ENCODE data around the gene PYGO2.
"Not testable (repeated sequence)": the region's sequence is repeated elsewhere in the genome, so short reads cannot be mapped to it uniquely, and the experiment has no call there.

Gene PYGO2

DNA sequence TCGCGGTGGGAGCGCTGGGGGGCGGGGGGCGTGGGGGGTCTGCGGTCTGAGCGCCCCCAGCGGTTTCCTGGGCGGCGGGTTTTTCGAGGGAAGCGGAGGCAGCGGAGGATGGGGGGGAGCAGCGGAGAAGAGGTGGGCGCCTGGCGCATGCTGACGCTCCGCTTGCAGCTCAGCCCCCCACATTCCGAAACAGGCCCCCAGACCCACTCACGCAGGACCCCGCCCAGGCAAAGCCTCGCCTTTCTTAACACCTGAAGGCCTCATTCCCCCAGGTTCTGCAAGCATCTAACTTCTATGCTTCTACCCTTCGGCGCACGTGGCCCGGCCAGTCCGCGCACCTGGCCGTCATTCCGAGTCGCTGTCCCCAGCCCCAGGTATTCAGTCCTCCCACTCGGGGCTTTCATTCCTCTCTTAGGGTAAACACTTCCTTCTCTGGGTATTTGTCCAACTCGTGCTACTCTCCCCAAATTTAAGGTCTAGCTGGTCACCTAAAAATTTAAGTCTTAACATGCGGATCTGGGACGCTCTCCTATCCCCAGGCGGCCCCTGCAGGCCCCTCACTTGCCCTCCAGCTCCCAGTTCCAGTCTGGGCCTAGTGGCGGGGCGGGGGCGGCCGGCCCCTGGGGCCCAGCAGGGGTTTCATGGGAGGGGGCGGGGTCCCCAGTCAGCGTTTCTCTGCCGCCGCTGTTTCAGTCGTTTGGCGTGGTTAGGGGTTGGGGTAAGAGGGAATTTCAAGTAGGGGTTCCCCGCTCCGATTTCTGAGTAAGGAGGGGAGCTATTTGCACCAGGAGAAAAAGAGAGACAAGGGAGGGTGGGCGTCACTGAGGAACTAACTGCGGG lies 38.2 kb upstream of the PYGO2 start:
- peak; percentile 65 to 72 for DNase-seq (ENCODE audit: low read depth in 2 of 2)

DNA sequence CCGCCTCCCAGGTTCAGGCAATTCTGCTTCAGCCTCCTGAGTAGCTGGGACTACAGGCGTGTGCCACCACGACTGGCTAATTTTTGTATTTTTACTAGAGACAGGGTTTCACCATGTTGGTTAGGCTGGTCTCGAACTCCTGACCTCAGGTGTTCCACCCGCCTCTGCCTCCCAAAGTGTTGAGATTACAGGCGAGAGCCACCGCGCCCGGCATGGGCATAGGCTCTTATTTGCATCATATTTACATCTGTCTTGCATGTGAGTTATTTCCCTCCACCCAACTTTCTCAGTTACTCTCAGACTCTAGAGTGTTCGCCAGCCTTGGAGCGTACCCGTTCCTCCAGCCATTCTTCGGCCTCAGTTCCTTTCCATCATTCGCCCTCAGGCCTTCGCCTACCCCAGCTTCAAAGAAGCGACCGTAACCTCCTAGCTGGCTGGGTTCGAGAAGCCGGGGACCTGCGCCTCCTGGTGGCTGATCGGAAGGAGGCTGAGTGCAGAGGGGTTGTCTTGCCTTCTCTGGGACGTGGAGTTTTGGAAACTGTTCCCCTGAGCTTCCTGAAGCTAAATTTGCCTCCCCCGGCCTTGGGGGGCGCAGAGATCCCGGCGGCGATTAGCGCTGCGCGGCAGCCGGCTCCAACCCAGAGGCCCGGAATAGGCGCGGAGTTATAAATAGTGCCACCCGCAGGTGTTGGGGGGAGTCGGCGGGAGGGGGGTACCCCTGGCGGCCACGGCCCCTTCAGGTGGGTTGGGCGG lies 37.4 kb upstream of the PYGO2 start:
- peak; percentile 68 to 76 for DNase-seq (ENCODE audit: low read depth in 2 of 2)

DNA sequence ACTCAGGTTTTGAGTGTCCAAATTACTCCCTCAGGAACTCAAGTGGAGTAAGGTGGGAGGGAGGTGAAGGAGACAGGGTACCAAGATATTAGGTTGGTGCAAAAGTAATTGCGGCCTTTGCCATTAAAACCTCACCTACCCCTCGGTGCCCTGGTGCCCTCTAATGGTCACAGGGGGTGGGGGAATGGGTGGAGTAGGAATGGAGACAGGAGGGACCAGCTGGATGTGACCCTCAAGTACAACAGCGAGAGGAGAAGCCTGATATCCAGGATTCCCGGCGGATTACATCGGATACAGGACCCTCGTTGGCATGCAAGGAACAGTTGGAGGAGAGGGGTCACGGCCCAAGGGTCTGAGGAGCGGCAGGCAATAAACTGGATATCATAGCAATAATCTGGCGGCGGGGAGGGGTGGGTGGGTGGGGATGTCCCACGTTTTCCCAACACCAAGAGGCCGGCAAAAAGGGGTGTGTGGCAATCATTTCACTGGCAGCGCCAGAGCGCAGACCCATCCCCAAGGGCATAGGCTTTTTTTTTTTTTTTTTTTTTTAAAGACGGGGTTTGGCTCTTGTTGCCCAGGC lies 36.7 kb upstream of the PYGO2 start:
- DNase-seq (ENCODE audit: low read depth in 2 of 2) = no peak

DNA sequence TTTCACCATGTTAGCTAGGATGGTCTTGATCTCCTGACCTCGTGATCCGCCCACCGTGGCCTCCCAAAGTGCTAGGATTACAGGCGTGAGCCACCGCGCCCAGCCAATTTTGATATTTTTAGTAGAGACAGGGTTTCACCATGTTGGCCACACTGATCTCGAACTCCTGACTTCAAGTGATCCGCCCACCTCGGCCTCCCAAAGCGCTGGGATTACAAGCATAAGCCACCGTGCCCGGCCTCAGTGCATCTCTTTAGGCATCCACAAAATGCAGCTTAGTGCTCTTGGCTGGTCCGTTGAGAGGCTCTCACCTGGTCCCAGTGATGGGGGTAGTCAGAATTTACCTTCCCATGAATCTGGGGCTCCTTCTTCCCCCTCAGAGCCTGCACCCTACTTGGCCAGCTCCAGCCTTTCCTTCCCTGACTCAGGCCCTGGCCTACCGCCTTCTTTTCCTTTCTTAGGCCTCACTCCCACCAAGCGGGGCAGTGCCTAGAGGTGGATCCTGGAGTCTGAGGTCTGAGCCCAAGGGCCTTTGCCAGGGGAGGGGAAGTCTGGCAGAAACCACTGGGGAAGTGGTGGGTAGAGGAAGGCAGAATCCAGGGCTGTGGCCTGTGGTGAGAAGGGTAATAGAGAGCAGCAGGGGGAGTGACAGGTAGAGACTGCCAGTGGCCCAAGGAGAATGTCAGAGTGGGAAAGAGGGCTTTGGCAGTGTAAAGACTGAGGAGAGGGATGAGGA lies 35.6 kb upstream of the PYGO2 start:
- DNase-seq (ENCODE audit: low read depth in 2 of 2) = no peak

DNA sequence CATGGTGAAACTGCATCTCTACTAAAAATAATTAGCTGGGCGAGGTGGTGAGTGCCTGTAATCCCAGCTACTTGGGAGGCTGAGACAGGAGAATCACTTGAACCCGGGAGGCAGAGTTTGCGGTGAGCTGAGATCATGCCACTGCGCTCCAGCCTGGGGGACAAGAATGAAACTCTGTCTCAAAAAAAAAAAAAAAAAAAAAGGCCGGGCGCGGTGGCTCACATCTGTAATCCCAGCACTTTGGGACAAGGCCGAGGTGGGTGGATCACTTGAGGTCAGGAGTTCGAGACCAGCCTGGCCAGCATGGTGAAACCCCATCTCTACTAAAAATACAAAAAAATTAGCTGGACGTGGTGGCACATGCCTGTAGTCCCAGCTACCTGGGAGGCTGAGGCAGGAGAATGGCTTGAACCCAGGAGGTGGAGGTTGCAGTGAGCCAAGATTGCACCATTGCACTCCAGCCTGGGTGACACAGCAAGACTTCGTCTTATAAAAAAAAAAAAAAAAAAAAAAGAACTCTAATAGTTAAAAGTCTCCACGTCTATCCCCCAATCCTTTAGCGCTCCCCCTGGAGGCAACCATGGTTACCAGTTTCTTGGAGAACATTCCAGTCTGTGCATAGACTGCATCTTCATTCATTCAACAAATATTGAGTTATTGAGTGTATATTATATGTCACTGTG lies 33.9 kb upstream of the PYGO2 start:
- DNase-seq (ENCODE audit: low read depth in 2 of 2) = not testable (repeated sequence)

DNA sequence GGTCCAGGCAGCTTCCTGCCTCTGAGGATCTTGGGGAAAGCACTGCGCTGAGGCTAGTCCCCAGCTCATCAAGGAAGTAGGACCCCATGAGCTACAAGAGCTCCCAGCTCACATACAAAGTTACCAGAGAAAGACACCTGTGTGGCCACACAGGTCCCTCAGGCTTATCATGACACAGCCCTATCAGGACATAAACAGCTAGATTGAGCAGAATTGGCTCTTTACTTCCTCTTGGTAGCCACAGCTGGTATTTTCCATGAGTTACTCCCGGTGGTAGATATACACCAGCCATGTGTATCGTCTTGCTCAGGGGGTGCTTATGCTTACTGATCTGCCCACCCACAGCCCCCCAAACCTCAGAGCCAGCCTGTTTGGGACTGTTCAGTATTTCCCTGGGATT lies 33.0 kb upstream of the PYGO2 start:
- no peak for DNase-seq (ENCODE audit: low read depth in 2 of 2)

DNA sequence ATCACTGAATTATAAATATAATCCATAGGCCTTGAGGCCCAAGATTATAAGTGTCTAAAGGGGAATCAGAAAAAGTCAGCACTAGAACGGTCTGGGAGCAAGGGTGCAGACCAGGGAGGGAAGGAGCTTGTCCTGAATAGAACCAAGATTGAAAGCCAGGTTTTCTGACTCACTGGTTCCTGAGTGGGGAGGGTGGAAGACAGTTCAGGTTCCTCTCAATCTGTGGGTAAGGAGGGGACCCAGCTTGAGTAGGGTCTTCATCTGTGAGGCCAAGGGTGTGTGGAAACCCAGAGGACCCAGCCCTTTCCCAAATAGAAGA lies 32.6 kb upstream of the PYGO2 start:
- no peak for DNase-seq (ENCODE audit: low read depth in 2 of 2)

DNA sequence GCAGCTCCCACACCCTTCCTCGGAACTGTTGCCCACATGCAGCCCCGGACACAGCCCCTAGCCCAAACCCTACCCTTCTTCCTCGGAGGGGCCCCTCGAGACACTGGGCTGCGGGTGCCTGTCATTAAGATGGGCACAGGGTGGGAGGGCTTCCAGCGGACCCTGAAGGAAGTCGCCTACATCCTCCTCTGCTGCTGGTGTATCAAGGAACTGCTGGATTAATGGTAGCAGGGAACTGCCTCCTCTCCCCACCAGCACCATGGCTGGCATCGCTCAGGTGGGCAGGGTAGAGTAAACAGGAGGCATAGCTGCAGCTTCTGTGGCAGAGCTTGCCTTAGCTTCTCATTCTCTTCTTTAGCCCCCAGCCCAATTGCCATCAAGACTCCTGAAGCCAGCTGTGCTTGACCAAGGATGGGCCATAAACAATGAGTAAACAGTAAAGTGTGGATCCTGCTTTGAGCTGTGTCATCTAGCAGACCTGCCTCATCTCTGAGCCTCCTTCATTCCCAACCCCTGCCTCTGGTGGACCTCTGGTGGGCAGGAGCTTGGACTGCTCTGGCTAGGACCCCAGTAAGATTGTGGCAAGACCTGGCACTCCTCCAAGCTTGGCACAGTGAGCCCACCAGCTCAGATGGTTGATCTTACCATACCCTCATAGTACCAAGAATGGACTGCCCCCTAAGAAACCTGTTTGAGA lies 32.1 kb upstream of the PYGO2 start, which contains the start of gene LENEP:
LENEP (plus strand) TSS at position 15 of the 697 bp plus-strand sequence; CDS start at position 37, 22 bp downstream.
- DNase-seq (ENCODE audit: low read depth in 2 of 2) = no peak

DNA sequence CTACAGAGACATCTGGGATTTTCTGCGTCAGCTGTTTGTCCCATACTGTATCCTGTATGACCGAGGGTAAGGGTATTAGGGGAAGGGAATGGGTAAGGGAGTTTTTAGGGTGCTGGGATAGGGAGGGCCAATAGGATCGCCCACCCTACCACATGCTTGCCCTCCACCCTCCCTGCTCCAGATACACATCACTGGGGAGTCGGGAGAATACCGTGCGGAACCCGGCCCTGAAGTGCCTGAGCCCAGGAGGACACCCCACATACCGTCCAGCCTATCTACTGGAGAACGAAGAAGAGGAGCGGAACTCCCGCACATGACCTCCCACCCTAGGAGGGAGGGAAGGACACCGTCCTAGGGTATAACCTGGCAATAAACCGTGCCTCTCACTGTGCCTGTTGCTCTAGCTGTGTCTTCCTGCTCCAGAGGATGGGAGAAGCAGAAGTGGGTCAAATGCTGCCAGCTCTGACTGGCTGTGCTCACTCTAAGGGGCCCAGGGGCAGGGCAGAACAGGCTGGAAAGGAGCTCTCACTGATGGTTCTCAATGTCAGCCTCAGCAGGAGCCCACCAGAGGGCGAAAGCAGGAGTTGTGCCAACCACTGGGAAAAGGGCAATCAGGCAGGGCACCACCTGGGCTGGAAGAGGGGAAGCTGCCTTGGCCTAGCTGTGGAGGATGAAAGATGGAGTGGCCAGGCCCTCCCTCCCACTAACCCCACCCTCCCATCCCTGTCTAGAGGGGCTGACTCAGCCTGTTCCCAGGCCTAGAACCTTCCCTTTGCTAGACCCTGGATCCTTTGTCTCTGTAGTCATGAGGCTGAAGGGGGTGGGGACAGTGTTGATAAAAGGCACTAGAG lies 31.4 kb upstream of the PYGO2 start:
- no peak for DNase-seq (ENCODE audit: low read depth in 2 of 2)

DNA sequence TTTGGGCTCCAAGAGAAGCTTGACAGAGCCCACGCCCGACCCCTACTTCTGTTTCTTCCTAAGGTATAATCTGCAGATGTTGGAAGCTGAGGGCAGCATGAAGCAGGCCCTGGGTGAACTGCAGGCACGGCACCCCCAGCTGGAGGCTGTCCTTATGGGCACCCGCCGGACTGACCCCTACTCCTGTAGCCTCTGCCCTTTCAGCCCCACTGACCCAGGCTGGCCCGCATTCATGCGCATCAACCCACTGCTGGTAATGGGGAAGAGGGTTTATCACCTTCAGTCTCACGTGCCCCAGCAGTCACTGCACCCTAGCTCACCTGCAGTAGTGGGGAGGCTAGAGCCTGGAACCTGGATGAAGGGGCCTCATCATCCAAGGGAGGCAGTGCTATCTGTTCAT lies 28.7 kb upstream of the PYGO2 start:
- no peak for DNase-seq (ENCODE audit: low read depth in 2 of 2)

DNA sequence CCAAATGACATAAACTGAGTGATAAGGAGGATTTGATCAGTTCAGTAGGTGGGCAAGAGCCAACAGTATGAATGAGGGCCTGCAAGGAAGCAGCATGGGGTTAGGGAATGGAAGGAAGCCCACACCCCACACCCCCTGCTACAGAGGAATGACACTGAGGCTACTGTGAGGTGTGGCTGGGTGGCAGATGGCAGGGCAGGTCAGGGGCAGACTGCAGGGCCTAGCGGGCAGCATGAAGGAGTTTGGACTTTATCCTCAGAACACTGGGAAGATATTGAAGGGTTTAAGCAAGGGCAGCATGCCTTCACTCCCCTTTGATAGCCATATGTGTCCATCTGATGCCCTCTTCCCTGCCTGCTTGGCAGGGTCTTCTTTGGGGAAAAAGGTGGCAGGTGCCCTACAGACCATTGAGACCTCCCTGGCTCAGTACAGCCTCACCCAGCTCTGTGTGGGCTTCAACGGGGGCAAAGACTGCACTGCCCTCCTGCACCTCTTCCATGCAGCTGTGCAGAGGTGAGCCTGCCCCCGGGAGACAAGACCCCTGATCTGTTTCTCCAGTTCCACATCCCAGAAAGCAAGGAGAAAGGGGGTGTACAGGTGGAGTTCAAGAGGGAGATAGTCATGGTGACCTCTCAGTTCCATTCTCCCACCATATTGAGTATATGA lies 27.7 kb upstream of the PYGO2 start:
- no peak for DNase-seq (ENCODE audit: low read depth in 2 of 2)

DNA sequence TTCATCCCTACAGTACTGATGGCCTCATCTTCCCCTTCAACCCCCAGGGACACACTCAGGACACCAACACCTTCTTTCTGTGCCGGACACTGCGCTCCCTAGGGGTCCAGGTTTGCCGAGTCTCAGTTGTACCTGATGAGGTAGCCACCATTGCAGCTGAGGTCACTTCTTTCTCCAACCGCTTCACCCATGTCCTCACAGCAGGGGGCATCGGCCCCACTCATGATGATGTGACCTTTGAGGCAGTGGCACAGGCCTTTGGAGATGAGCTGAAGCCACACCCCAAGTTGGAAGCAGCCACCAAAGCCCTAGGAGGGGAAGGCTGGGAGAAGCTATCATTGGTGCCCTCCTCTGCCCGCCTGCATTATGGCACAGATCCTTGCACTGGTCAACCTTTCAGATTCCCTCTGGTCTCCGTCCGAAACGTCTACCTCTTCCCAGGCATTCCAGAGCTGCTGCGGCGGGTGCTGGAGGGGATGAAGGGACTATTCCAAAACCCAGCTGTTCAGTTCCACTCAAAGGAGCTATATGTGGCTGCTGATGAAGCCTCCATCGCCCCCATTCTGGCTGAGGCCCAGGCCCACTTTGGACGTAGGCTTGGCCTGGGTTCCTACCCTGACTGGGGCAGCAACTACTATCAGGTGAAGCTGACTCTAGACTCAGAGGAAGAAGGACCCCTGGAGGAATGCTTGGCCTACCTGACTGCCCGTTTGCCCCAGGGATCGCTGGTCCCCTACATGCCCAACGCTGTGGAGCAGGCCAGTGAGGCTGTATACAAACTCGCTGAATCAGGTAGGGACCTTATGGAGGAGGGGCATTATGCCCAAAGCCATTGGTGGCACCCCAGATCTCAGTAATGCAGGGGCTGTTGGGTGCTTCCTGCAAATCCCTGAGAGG lies 26.7 kb upstream of the PYGO2 start:
- DNase-seq (ENCODE audit: low read depth in 2 of 2) = no peak

DNA sequence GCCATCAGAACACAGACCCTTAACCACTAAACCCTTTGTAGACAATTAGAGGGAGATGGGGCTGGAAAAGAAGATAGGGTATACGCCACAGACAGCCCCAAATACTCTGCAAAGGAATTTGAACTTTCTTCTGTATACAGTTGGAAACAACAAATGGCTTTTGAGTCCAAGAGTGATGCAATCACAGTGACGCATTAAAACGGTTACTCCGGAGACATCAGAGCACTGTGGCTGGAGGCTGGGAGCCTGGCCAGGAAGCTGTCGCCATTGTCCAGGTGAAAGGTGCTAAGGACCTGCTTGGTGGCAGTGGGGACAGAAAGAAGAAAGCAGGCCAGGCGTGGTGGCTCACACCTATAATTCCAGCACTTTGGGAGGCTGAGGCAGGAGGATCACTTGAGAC lies 25.7 kb upstream of the PYGO2 start:
- no peak for DNase-seq (ENCODE audit: low read depth in 2 of 2)

DNA sequence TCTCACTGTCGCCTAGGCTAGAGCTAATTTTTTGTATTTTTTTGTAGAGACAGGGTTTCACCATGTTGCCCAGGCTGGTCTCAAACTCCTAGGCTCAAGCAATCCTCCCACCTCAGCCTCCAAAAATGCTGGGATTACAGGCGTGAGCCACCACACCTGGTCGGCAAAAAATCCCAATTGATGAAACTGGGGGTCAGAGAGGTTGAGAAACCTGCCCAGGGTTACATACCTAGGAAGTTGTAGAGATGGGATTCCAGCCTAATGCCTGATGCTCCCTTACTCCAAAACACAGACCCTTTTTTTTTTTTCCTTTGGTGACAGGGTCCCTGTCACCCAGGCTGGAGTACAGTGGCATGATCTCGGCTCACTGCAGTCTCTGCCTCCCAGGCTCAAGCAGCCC lies 25.2 kb upstream of the PYGO2 start:
- not testable (repeated sequence) for DNase-seq (ENCODE audit: low read depth in 2 of 2)

DNA sequence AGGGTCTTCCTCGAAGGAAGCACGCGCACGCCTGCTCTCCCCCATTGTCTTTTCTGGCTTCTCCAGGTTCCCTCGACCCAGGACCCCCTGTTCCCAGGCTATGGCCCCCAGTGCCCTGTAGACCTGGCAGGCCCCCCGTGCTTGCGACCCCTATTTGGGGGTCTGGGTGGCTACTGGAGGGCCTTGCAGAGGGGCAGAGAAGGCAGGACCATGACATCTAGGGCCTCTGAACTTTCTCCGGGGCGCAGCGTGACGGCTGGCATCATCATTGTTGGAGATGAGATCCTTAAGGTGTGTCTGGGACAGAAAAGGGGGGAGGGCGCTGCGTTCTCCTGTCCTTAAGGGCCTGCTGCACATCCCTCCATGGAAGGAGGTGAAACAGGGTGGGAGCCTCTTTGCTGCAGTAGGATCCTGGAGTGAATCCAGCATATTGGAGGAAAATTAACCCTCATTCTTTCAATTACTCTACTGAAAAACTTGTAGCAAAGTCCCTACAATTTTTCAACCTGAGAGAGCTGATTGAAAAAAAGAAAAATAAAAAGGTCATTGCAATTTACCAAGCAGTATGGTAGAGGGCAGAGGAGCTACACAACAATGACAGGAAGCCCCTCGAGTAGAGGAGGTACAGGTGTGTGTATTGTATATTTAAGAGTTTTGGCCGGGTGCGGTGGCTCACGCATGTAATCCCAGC lies 22.3 kb upstream of the PYGO2 start:
- no peak for DNase-seq (ENCODE audit: low read depth in 2 of 2)

DNA sequence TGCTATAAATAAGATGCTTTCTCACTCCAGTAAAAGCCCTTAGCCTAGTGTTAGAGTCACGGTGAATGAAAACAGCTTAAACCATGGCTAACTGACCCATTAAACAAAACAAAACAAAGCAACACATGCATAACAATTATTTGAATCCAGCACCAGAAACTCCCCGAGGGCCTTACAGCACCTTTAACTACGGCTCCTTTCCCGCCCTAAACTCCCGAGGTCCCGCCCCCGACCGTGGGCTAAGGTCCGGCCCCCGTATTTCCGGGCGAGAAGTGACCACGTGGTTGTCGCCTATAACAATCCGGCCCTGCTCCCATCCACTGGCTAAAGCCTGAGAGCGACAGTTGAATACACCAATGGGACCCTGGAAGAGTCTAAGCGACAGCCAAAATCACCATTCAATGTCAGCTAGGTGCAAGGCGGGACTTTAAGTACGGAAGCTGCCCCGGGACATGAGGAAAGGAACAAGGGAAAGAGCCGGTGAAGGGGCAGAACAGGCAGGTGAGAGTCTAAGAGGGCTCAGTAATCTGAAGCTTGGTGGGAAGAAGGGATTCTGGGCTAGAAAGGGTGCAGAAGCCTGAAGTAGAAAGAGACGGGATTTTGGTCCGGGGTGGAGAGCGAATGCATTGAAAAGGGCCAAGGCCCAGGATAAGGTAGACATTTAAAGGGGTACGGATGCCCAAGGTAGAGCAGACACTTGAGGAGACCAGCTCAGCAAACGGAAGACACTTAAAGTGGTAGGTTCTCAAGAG lies 21.5 kb upstream of the PYGO2 start, which contains the start of gene FLAD1:
FLAD1 (plus strand) TSS at position 448 of the 752 bp plus-strand sequence. CDS start 351 bp downstream, outside the sequence.
- DNase-seq (ENCODE audit: low read depth in 2 of 2) = peak; percentile 94 to 95

DNA sequence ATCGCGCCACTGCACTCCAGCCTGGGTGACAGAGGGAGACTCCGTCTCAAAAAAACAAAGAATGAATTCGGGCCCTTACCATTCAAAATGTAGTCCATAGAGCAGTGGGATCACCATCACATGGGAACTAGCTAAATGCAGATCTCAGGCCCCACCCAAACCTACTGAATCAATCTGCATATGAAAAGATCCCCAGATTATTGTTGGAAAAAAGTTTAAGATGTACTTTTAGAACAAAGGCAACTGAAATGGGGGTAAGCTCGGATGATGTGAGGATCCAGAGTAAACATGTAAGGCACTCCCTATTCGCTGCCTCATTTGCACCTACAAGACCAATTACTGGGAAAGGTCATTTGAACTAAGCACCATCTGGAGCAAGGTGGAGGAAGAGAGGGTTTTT lies 20.8 kb upstream of the PYGO2 start:
- no peak for DNase-seq (ENCODE audit: low read depth in 2 of 2)

Measured in stimulated activated CD8-positive, alpha-beta memory T cell treated with anti-CD3 and anti-CD28 coated beads, Interleukin-15, amount 100 ng/mL, for 48 hours (primary cell).